HEK293 (cell line): ENCODE results near the gene GRID2.
A peak's percentile ranks its signal among the peaks of the same experiment; 100 is the strongest.

ENCODE experiments used
- CTCF ChIA-PET: fragments of 350-600 bp; formaldehyde crosslinking; extraction: SDS; loops from one replicate; lab custom pipeline; 2021; ENCODE audit warnings: antibody characterized with exemption; lab: Yijun Ruan, JAX
- POLR2A ChIA-PET: fragments of 300-600 bp; formaldehyde crosslinking; extraction: SDS; loops from one replicate; lab custom pipeline; 2020; ENCODE audit warnings: antibody characterized with exemption, inconsistent platforms; lab: Yijun Ruan, JAX
- H3K27ac ChIP-seq: fragments of 200-500 bp; sonication (Bioruptor generic); 2 replicates; pipeline ENCODE4 v1.5.1; 2014; ENCODE audit warnings: low read depth, low read length, control low read depth, inconsistent platforms; ENCODE audit errors: extremely low read depth
- H3K36me3 ChIP-seq, 2 experiments: fragments of 200-500 bp in 1 of 2; sonication (Bioruptor generic) in 1 of 2; 1 replicate in 1 of 2; 2 replicates in 1 of 2; pipeline ENCODE4 v1.5.1; 2014 to 2017; ENCODE audit warnings: inconsistent platforms in 2 of 2, low read length in 2 of 2; ENCODE audit not compliant: control insufficient read depth in 2 of 2, insufficient read depth in 1 of 2
- H3K4me1 ChIP-seq: fragments of 200-500 bp; sonication (Bioruptor generic); 2 replicates; pipeline ENCODE4 v1.5.1; 2014; ENCODE audit warnings: mild to moderate bottlenecking, low read length, inconsistent platforms; ENCODE audit not compliant: control insufficient read depth, insufficient read depth
- H3K4me3 ChIP-seq: 2 replicates; pipeline ENCODE4 v1.5.1; 2011; ENCODE audit warnings: low read depth, mild to moderate bottlenecking, control low read depth, low read length, moderate library complexity
- H3K9me3 ChIP-seq: fragments of 200-500 bp; sonication (Bioruptor generic); 2 replicates; pipeline ENCODE4 v1.5.1; 2014; ENCODE audit warnings: low read depth, low read length, inconsistent platforms; ENCODE audit not compliant: control insufficient read depth, insufficient read depth
- CTCF ChIP-seq: fragments of 450-650 bp; formaldehyde crosslinking; IDR thresholded peaks from 2 replicates; pipeline ENCODE4 v1.5.1; 2016; ENCODE audit warnings: missing biosample characterization, missing genetic modification characterization
- GLI2 ChIP-seq: fragments of 450-650 bp; formaldehyde crosslinking; IDR thresholded peaks from 2 replicates; pipeline ENCODE4; 2017; ENCODE audit warnings: missing biosample characterization, missing genetic modification characterization, low read depth, borderline replicate concordance
- GLIS2 ChIP-seq: fragments of 450-650 bp; formaldehyde crosslinking; IDR thresholded peaks from 2 replicates; pipeline ENCODE4 v1.5.1; 2016; ENCODE audit warnings: missing biosample characterization, missing genetic modification characterization
- KLF10 ChIP-seq: fragments of 450-650 bp; IDR thresholded peaks from 2 replicates; pipeline ENCODE4 v1.5.1; 2018; ENCODE audit warnings: missing biosample characterization, mild to moderate bottlenecking, missing genetic modification characterization
- MYNN ChIP-seq: fragments of 450-650 bp; formaldehyde crosslinking; IDR thresholded peaks from 2 replicates; pipeline ENCODE4 v1.5.1; 2016; ENCODE audit warnings: missing biosample characterization, missing genetic modification characterization, borderline replicate concordance
- SP7 ChIP-seq: fragments of 450-650 bp; formaldehyde crosslinking; IDR thresholded peaks from 2 replicates; pipeline ENCODE4 v1.5.1; 2016; ENCODE audit warnings: missing biosample characterization, missing genetic modification characterization
- ZBTB21 ChIP-seq: fragments of 450-650 bp; formaldehyde crosslinking; IDR thresholded peaks from 2 replicates; pipeline ENCODE4 v1.5.1; 2017; ENCODE audit warnings: missing biosample characterization, missing genetic modification characterization
- ZBTB7A ChIP-seq: fragments of 450-650 bp; formaldehyde crosslinking; IDR thresholded peaks from 2 replicates; pipeline ENCODE4 v1.5.1; 2016; ENCODE audit warnings: low read depth, missing biosample characterization, missing genetic modification characterization
- ZFP3 ChIP-seq: fragments of 450-650 bp; formaldehyde crosslinking; IDR thresholded peaks from 2 replicates; pipeline ENCODE4 v1.5.1; 2016; ENCODE audit warnings: low read depth, missing biosample characterization, missing genetic modification characterization
- ZFP41 ChIP-seq: fragments of 450-650 bp; formaldehyde crosslinking; IDR thresholded peaks from 2 replicates; pipeline ENCODE4 v1.5.1; 2016; ENCODE audit warnings: missing biosample characterization, missing genetic modification characterization, borderline replicate concordance
- ZNF155 ChIP-seq: fragments of 450-650 bp; formaldehyde crosslinking; IDR thresholded peaks from 2 replicates; pipeline ENCODE4 v1.5.1; 2016; ENCODE audit warnings: missing biosample characterization, missing genetic modification characterization
- ZNF169 ChIP-seq: fragments of 450-650 bp; formaldehyde crosslinking; IDR thresholded peaks from 2 replicates; pipeline ENCODE4 v1.5.1; 2016; ENCODE audit warnings: missing biosample characterization, missing genetic modification characterization
- ZNF174 ChIP-seq: fragments of 450-650 bp; formaldehyde crosslinking; IDR thresholded peaks from 2 replicates; pipeline ENCODE4 v1.5.0; 2017; ENCODE audit warnings: missing biosample characterization, mild to moderate bottlenecking, missing genetic modification characterization
- ZNF184 ChIP-seq: fragments of 450-650 bp; IDR thresholded peaks from 2 replicates; pipeline ENCODE4 v1.5.1; 2018; ENCODE audit warnings: missing biosample characterization, mild to moderate bottlenecking, missing genetic modification characterization
- ZNF2 ChIP-seq: fragments of 450-650 bp; formaldehyde crosslinking; IDR thresholded peaks from 2 replicates; pipeline ENCODE4 v1.5.1; 2016; ENCODE audit warnings: missing biosample characterization, missing genetic modification characterization
- ZNF26 ChIP-seq: fragments of 450-650 bp; formaldehyde crosslinking; IDR thresholded peaks from 2 replicates; pipeline ENCODE4 v1.5.1; 2016; ENCODE audit warnings: missing biosample characterization, missing genetic modification characterization
- ZNF362 ChIP-seq: fragments of 450-650 bp; formaldehyde crosslinking; IDR thresholded peaks from 2 replicates; pipeline ENCODE4 v1.5.1; 2016; ENCODE audit warnings: missing biosample characterization, missing genetic modification characterization
- ZNF426 ChIP-seq: fragments of 450-650 bp; formaldehyde crosslinking; IDR thresholded peaks from 2 replicates; pipeline ENCODE4 v1.5.1; 2017; ENCODE audit warnings: missing biosample characterization, missing genetic modification characterization, mild to moderate bottlenecking, inconsistent platforms, moderate library complexity
- ZNF501 ChIP-seq: fragments of 450-650 bp; formaldehyde crosslinking; IDR thresholded peaks from 2 replicates; pipeline ENCODE4 v1.5.1; 2016; ENCODE audit warnings: missing biosample characterization, missing genetic modification characterization
- ZNF513 ChIP-seq: fragments of 450-650 bp; IDR thresholded peaks from 2 replicates; pipeline ENCODE4 v1.5.1; 2018; ENCODE audit warnings: missing biosample characterization, missing genetic modification characterization
- ZNF596 ChIP-seq: fragments of 450-650 bp; IDR thresholded peaks from 2 replicates; pipeline ENCODE4 v1.5.0; 2018; ENCODE audit warnings: missing biosample characterization, mild to moderate bottlenecking, missing genetic modification characterization, moderate library complexity
- ZNF654 ChIP-seq: fragments of 450-650 bp; formaldehyde crosslinking; IDR thresholded peaks from 2 replicates; pipeline ENCODE4 v1.5.1; 2016; ENCODE audit warnings: low read depth, missing biosample characterization, missing genetic modification characterization
- ZNF658 ChIP-seq: fragments of 450-650 bp; formaldehyde crosslinking; IDR thresholded peaks from 2 replicates; pipeline ENCODE4; 2016; ENCODE audit warnings: missing biosample characterization, missing genetic modification characterization
- ZNF747 ChIP-seq: fragments of 450-650 bp; formaldehyde crosslinking; IDR thresholded peaks from 2 replicates; pipeline ENCODE4 v1.5.1; 2016; ENCODE audit warnings: missing biosample characterization, missing genetic modification characterization
- ZSCAN4 ChIP-seq: fragments of 450-650 bp; formaldehyde crosslinking; IDR thresholded peaks from 2 replicates; pipeline ENCODE4 v1.5.1; 2017; ENCODE audit warnings: missing biosample characterization, missing genetic modification characterization
- ZXDB ChIP-seq: fragments of 450-650 bp; formaldehyde crosslinking; IDR thresholded peaks from 2 replicates; pipeline ENCODE4 v1.5.1; 2016; ENCODE audit warnings: missing biosample characterization, missing genetic modification characterization

GRID2 gene

GRCh38 chr4:93764639-93765246 is 1461.0 kb downstream of the GRID2 start:
- Histone ChIP-seq H3K9me3 (no peaks in the 10 kb centered on the region), H3K4me3 (no peak overlapping the region), H3K27ac (no peak overlapping the region), H3K36me3 (no peaks in the 10 kb centered on the region), H3K4me1 (no peaks in the 10 kb centered on the region)
- POLR2A ChIA-PET: no interaction called here
- CTCF ChIA-PET: interaction anchor here (0.7 to 1.0 kb wide), 9 partner anchors 19 to 1554 kb away, joined by 3 to 6 read pairs (median 4); no protein-coding TSS in a partner anchor
- TF ChIP-seq ZNF654 (peak; percentile 88), CTCF (tag by site-specific recombination) (peak; percentile 41; the same call in 1 of the 2 replicates), ZNF362 (no peak)

GRCh38 chr4:93767917-93768316 is 1464.2 kb downstream of the GRID2 start:
- TF ChIP-seq ZNF501 (no peak), ZSCAN4 (no peak), KLF10 (tag by site-specific recombination) (no peak), SP7 (no peak), ZFP41 (tag by site-specific recombination) (no peak), ZBTB21 (tag by site-specific recombination) (no peak), ZNF26 (tag by site-specific recombination) (no peak), ZNF658 (tag by site-specific recombination) (no peak), ZBTB7A (tag by site-specific recombination) (no peak), ZNF169 (no peak), ZNF596 (tag by site-specific recombination) (no peak), MYNN (tag by site-specific recombination) (no peak)
- no peak overlapping the region for H3K4me3 ChIP-seq
- ChIA-PET CTCF (interaction anchor here (0.7 kb wide), 1 partner anchor 362 kb away, joined by 5 read pairs; no protein-coding TSS in a partner anchor), POLR2A (no interaction called here)
- no peaks in the 10 kb centered on the region for H3K36me3 ChIP-seq
- no peaks in the 10 kb centered on the region for H3K4me1 ChIP-seq
- no peaks in the 10 kb centered on the region for H3K9me3 ChIP-seq
- no peak overlapping the region for H3K27ac ChIP-seq

- Histone ChIP-seq H3K27ac (no peak overlapping the region), H3K36me3 (no peaks in the 10 kb centered on the region), H3K4me1 (no peaks in the 10 kb centered on the region), H3K4me3 (no peak overlapping the region), H3K9me3 (no peaks in the 10 kb centered on the region)
- CTCF ChIA-PET: interaction anchor here (0.7 kb wide), 2 partner anchors 19 to 1226 kb away, joined by 3 read pairs; no protein-coding TSS in a partner anchor
- POLR2A ChIA-PET: no interaction called here
- TF ChIP-seq ZNF184 (tag by site-specific recombination) (no peak), GLI2 (tag by site-specific recombination) (no peak), GLIS2 (tag by site-specific recombination) (no peak), ZNF169 (no peak), ZNF155 (no peak), ZFP3 (tag by site-specific recombination) (no peak), ZNF2 (no peak), ZNF174 (tag by site-specific recombination) (no peak), ZXDB (tag by site-specific recombination) (no peak), ZNF426 (tag by site-specific recombination) (no peak), ZNF747 (no peak), ZNF513 (no peak)
These were observed 1466.4 kb downstream of the GRID2 start for GRCh38 chr4:93770201-93770600.
